Mesendoderm (in vitro differentiated cells): ENCODE results near the gene ASPSCR1.

Experiments used
- DNase-seq: peaks from one replicate; pipeline ENCODE4 v3.0.0; 2013
- H2AK5ac ChIP-seq: 2 replicates; pipeline ENCODE4 v1.6.1; 2013; ENCODE audit warnings: low read length, inconsistent platforms
- H2BK120ac ChIP-seq: 2 replicates; pipeline ENCODE4 v1.6.1; 2013; ENCODE audit warnings: low read depth, mild to moderate bottlenecking, low read length, moderate library complexity, mixed read lengths
- H2BK15ac ChIP-seq: replicated peaks from 2 replicates; pipeline ENCODE4 v1.6.1; 2013; ENCODE audit warnings: low read depth, mild to moderate bottlenecking, moderate library complexity
- H2BK5ac ChIP-seq: 2 replicates; pipeline ENCODE4 v1.6.1; 2013; ENCODE audit warnings: low read length, inconsistent platforms
- H3K18ac ChIP-seq: 2 replicates; pipeline ENCODE4 v1.6.1; 2013; ENCODE audit warnings: mild to moderate bottlenecking, low read length, mixed read lengths
- H3K23ac ChIP-seq: one replicate; pipeline ENCODE4 v1.6.1; 2013; ENCODE audit warnings: low read length
- H3K27ac ChIP-seq: 2 replicates; pipeline ENCODE4 v1.5.1; 2013; ENCODE audit warnings: low read depth, mild to moderate bottlenecking, inconsistent platforms, low read length, moderate library complexity
- H3K27me3 ChIP-seq: 2 replicates; pipeline ENCODE4 v1.6.1; 2013; ENCODE audit warnings: low read length, control low read depth, mild to moderate bottlenecking, inconsistent platforms; ENCODE audit not compliant: insufficient read depth, poor library complexity
- H3K36me3 ChIP-seq: 2 replicates; pipeline ENCODE4 v1.6.1; 2013; ENCODE audit warnings: low read length, inconsistent platforms; ENCODE audit not compliant: control insufficient read depth, insufficient read depth
- H3K4ac ChIP-seq: one replicate; pipeline ENCODE4 v1.6.1; 2013; ENCODE audit warnings: low read depth, mild to moderate bottlenecking, low read length, moderate library complexity
- H3K4me1 ChIP-seq: 2 replicates; pipeline ENCODE4 v1.6.1; 2013; ENCODE audit warnings: low read depth, low read length, inconsistent platforms; ENCODE audit not compliant: control insufficient read depth
- H3K4me2 ChIP-seq: 2 replicates; pipeline ENCODE4 v1.6.1; 2013; ENCODE audit warnings: low read length
- H3K4me3 ChIP-seq: 2 replicates; pipeline ENCODE4 v1.5.1; 2013; ENCODE audit warnings: mild to moderate bottlenecking, low read length
- H3K56ac ChIP-seq: one replicate; pipeline ENCODE4 v1.6.1; 2013; ENCODE audit warnings: low read length
- H3K79me1 ChIP-seq: 2 replicates; pipeline ENCODE4 v1.6.1; 2013; ENCODE audit warnings: low read length, inconsistent platforms
- H3K79me2 ChIP-seq: 2 replicates; pipeline ENCODE4 v1.6.1; 2013; ENCODE audit warnings: mild to moderate bottlenecking, low read length; ENCODE audit not compliant: control insufficient read depth, insufficient read depth
- H3K9ac ChIP-seq: 2 replicates; pipeline ENCODE4 v1.6.1; 2013; ENCODE audit warnings: low read length, inconsistent platforms
- H4K5ac ChIP-seq: one replicate; pipeline ENCODE4 v1.6.1; 2013; ENCODE audit warnings: low read length
- H4K8ac ChIP-seq: one replicate; pipeline ENCODE4 v1.6.1; 2013; ENCODE audit warnings: low read depth, mild to moderate bottlenecking, control low read depth, low read length, moderate library complexity
- WGBS: extraction: QIAGEN DNeasy Blood & Tissue Kit; methylation state at CpG from one replicate; pipeline ENCODE4 v1.1.7; 2013; ENCODE audit warnings: low lambda C conversion rate, missing lambda C conversion rate; ENCODE audit not compliant: insufficient coverage; ENCODE audit errors: extremely low coverage; 5-methylcytosine and 5-hydroxymethylcytosine counted together

Gene ASPSCR1

DNA sequence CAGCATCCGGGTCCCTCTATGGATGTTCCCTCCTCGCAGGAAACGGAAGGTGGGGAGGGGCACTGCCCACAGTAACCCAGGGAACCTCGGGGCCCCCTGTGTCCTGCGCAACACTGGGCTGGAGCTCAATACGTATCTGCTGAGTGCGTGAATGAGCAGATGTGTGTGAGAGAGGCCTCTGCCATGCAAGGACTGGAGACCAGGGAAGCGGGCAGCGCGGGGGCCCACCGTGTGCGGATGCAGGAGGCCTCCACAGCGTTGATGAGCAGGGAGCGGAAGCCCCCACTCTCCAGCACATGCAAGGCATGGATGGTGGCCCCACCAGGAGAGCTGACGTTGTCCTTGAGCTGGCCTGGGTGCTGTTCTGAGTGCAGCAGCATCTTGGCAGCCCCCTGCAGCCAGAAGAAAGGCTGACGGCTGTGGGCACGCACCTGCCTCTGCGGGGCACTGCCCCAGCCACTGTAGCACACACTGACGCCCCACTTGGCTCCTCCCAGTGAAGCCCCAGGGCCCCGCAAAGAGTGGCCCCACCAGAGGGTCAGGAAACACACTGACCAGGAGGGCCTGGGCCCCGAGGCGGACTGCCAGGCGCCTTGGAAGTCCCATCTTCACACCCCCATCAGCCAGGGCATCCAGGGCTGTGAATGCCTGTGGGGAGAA lies 43.2 kb upstream of the ASPSCR1 start:
- H3K23ac ChIP-seq: no peak overlapping the region
- no peak overlapping the region for H2BK120ac ChIP-seq
- peaks cover 8% of the 10 kb centered on the region for H3K79me1 ChIP-seq
- H3K4me3 ChIP-seq: no peak overlapping the region
- no peak overlapping the region for H3K9ac ChIP-seq
- H3K56ac ChIP-seq: no peak overlapping the region
- H3K4ac ChIP-seq: no peak overlapping the region
- no peak overlapping the region for H2AK5ac ChIP-seq
- no peaks in the 10 kb centered on the region for H3K4me1 ChIP-seq
- no peak for DNase-seq
- no peaks in the 10 kb centered on the region for H3K27me3 ChIP-seq
- H2BK15ac ChIP-seq: no peak overlapping the region
- H3K27ac ChIP-seq: no peak overlapping the region
- H3K36me3 ChIP-seq: peaks cover 2% of the 10 kb centered on the region
- no peak overlapping the region for H3K18ac ChIP-seq
- H4K5ac ChIP-seq: no peak overlapping the region
- H3K79me2 ChIP-seq: peaks cover 8% of the 10 kb centered on the region
- no peak overlapping the region for H3K4me2 ChIP-seq
- H4K8ac ChIP-seq: no peak overlapping the region
- H2BK5ac ChIP-seq: no peak overlapping the region
- no CpG with 5 or more reads among the region's 23 CpGs for WGBS

- H3K4me3 ChIP-seq: no peak overlapping the region
- H3K18ac ChIP-seq: no peak overlapping the region
- H3K27ac ChIP-seq: no peak overlapping the region
- H3K4ac ChIP-seq: no peak overlapping the region
- H2BK15ac ChIP-seq: no peak overlapping the region
- no peak overlapping the region for H2AK5ac ChIP-seq
- H4K8ac ChIP-seq: no peak overlapping the region
- peaks cover 8% of the 10 kb centered on the region for H3K79me1 ChIP-seq
- no peak overlapping the region for H2BK120ac ChIP-seq
- H3K56ac ChIP-seq: peak overlapping the region; percentile 79
- peaks cover 2% of the 10 kb centered on the region for H3K36me3 ChIP-seq
- DNase-seq: no peak
- H3K4me2 ChIP-seq: no peak overlapping the region
- no peak overlapping the region for H3K23ac ChIP-seq
- H2BK5ac ChIP-seq: no peak overlapping the region
- no peak overlapping the region for H4K5ac ChIP-seq
- H3K27me3 ChIP-seq: no peaks in the 10 kb centered on the region
- WGBS: no CpG with 5 or more reads among the region's 38 CpGs
- H3K79me2 ChIP-seq: peaks cover 8% of the 10 kb centered on the region
- H3K9ac ChIP-seq: no peak overlapping the region
- no peaks in the 10 kb centered on the region for H3K4me1 ChIP-seq
Observed at GRCh38 chr17:81934850-81935708, 42.4 kb upstream of the ASPSCR1 start.

DNA sequence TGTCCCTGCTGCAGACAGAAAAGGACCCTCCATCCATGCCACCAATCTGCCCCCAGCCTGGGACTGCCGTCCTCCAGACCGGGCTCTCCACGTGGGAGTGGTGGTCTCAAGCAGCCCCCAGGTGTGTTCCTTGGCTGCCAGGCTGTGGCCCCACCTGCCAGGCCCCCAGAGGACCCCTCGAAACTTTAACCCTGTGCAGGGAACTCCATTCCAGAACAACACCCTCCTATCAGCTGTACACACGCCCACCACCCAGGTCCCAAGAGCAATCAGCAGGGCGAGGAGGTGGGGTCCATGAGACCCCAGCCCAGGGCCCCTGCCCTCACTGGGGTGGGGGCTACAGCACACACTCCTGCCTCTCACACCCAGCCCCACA lies 41.7 kb upstream of the ASPSCR1 start:
- no peak overlapping the region for H3K18ac ChIP-seq
- H2BK5ac ChIP-seq: no peak overlapping the region
- peak overlapping the region; percentile 79 for H3K56ac ChIP-seq
- H2AK5ac ChIP-seq: no peak overlapping the region
- H3K9ac ChIP-seq: peak overlapping the region; percentile 58
- H3K27me3 ChIP-seq: no peaks in the 10 kb centered on the region
- no peak overlapping the region for H4K8ac ChIP-seq
- H3K36me3 ChIP-seq: peaks cover 2% of the 10 kb centered on the region
- no peak overlapping the region for H3K4ac ChIP-seq
- DNase-seq: no peak
- WGBS: no CpG with 5 or more reads among the region's 6 CpGs
- H4K5ac ChIP-seq: no peak overlapping the region
- no peak overlapping the region for H3K23ac ChIP-seq
- peaks cover 8% of the 10 kb centered on the region for H3K79me1 ChIP-seq
- H3K4me1 ChIP-seq: no peaks in the 10 kb centered on the region
- H2BK15ac ChIP-seq: no peak overlapping the region
- H3K79me2 ChIP-seq: peaks cover 8% of the 10 kb centered on the region
- H3K27ac ChIP-seq: no peak overlapping the region
- no peak overlapping the region for H3K4me3 ChIP-seq
- peak overlapping the region; percentile 57 for H3K4me2 ChIP-seq
- no peak overlapping the region for H2BK120ac ChIP-seq

- Histone ChIP-seq H3K9ac (no peak overlapping the region), H4K5ac (no peak overlapping the region), H2AK5ac (no peak overlapping the region), H3K4me3 (no peak overlapping the region), H3K4me1 (no peaks in the 10 kb centered on the region), H3K18ac (no peak overlapping the region), H2BK15ac (no peak overlapping the region), H2BK120ac (no peak overlapping the region), H4K8ac (no peak overlapping the region), H3K79me2 (peaks cover 8% of the 10 kb centered on the region), H3K79me1 (peaks cover 8% of the 10 kb centered on the region), H3K4me2 (no peak overlapping the region), H3K27me3 (no peaks in the 10 kb centered on the region), H2BK5ac (no peak overlapping the region), H3K56ac (no peak overlapping the region), H3K4ac (no peak overlapping the region), H3K23ac (no peak overlapping the region), H3K27ac (no peak overlapping the region), H3K36me3 (no peaks in the 10 kb centered on the region)
- no CpG with 5 or more reads among the region's 15 CpGs for WGBS
- DNase-seq: no peak
Observed at GRCh38 chr17:81939218-81939617, 38.2 kb upstream of the ASPSCR1 start.

DNA sequence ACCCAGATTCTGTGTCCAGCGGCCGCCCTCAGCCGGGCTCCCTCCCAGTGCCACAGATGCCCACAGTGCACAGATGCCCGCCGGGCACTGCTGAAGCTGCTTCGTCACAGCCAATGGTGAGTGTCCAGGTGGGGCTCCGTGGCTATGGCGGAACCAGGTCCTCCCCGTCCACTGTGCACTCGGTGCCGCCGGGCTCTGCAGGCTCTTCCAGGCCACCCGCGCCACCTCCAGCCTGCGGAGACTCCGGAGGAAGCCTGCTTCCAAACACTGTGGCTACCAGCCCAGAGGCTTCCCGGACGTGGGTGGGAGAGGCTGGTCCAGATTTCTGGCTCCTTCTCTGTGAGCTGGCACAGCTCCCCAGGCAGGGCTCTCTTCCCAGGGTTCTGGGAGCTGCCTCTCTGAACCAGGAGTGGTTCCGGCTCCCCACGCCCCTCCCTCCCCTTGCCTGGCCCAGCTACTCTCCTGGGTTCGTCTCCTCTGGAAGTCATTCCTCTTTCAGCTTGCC lies 37.5 kb upstream of the ASPSCR1 start:
- H2AK5ac ChIP-seq: no peak overlapping the region
- H3K9ac ChIP-seq: no peak overlapping the region
- no peak overlapping the region for H3K27ac ChIP-seq
- peaks cover 8% of the 10 kb centered on the region for H3K79me2 ChIP-seq
- WGBS: no CpG with 5 or more reads among the region's 21 CpGs
- no peak overlapping the region for H2BK15ac ChIP-seq
- no peaks in the 10 kb centered on the region for H3K36me3 ChIP-seq
- H4K8ac ChIP-seq: no peak overlapping the region
- H3K23ac ChIP-seq: no peak overlapping the region
- no peak overlapping the region for H3K4ac ChIP-seq
- no peak overlapping the region for H4K5ac ChIP-seq
- H3K4me1 ChIP-seq: no peaks in the 10 kb centered on the region
- no peak overlapping the region for H3K4me3 ChIP-seq
- no peak overlapping the region for H3K56ac ChIP-seq
- no peak for DNase-seq
- H3K27me3 ChIP-seq: no peaks in the 10 kb centered on the region
- no peak overlapping the region for H2BK5ac ChIP-seq
- peaks cover 8% of the 10 kb centered on the region for H3K79me1 ChIP-seq
- no peak overlapping the region for H3K18ac ChIP-seq
- H3K4me2 ChIP-seq: no peak overlapping the region
- no peak overlapping the region for H2BK120ac ChIP-seq
